ENCODE results near the gene MAPK8IP1.

MAPK8IP1 gene

GRCh38 chr11:45864041-45864440 is 21.4 kb upstream of the MAPK8IP1 start:
- no peak for TF ChIP-seq CTCF (IDR thresholded peaks at IDR 0.05)

DNA sequence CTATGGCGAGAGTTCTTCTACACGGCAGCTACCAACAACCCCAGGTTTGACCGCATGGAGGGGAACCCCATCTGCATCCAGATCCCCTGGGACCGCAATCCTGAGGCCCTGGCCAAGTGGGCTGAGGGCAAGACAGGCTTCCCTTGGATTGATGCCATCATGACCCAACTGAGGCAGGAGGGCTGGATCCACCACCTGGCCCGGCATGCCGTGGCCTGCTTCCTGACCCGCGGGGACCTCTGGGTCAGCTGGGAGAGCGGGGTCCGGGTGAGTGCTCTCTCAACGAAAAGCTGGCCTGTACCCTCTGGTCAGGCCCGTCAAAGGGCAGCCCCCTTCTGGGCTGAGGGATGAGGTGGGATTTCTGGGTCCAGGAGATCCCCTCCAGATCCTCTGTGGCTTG is 15.9 kb upstream of the MAPK8IP1 start:
- no peak for TF ChIP-seq CTCF (IDR thresholded peaks at IDR 0.05)

GRCh38 chr11:45870706-45871105 is 14.7 kb upstream of the MAPK8IP1 start:
- TF ChIP-seq CTCF (IDR thresholded peaks at IDR 0.05), result no peak

DNA sequence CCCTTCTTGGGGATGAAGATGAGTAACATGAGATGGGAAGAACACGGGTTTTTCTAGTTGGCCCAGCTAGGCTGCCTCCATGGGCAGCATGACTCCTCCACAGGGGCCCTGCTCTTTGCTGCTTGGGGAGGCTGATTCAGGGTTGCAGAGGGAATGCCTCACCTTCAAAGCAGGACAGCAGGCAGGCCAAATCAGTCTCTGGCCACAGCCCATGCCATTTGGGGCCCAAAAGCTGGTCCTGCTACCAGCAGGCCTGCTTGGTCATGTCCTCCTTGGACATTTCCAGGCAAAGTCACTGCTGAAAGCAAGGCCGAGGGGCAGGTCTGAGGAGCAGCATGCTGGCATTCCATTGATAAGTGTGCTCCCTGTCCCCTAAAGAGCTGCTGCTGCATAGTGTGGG is 13.8 kb upstream of the MAPK8IP1 start:
- no peak for TF ChIP-seq CTCF (IDR thresholded peaks at IDR 0.05)

DNA sequence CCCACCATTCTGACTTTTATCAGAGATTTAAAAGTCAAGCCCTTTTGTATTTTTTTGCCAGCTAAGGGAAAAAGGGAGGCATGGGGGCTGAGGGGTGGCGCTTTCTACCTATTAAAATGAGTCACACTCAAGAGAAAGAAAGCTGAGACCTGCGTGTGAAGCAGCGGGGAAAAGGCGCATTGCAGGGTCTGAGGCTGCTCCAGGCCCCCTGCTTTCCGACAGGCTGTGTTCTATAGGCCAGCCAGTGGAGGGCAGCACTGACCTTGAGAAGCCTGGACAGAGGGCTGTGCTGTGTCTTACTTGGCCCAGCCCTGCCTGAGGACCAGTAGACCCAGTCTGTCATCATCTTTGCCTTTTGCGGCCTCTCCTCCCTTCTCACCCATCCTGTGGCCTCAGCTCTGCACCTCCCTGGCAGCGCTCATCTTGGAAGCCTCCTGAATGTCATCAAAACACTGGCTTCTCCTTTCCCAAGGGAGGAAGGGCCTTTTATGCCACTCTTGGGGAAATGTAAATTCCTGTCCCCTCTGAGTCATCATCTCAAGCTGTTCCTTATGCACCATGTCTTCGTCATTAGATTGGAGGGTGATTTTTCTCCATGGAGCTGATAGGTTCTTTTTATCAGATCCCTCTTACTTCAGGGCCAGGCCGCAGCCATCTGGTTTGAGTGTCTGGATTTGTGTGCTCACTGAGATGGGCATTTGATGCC is 12.6 kb upstream of the MAPK8IP1 start:
- peak; percentile 69 for TF ChIP-seq CTCF (IDR thresholded peaks at IDR 0.05)

DNA sequence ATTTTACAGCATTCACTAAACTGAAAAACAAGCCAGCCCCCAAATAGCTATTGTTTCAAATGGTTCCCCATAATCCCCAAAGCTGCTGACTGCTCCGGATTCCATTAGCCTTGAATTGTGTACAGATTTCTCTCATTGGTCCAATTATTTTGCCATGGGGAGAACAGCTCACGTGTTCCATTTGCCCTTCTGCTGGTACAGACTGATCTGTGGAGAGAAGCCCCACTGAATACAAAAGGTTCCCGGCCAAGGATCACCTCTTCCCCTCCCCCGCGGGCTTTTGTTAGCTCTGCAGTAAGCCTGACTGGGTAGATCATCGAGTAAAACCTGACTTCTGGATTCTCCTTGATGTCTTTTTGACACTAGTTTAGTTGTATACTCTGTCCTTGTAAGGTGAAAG is 9.1 kb upstream of the MAPK8IP1 start:
- no peak for TF ChIP-seq CTCF (IDR thresholded peaks at IDR 0.05)

GRCh38 chr11:45877221-45877620 is 8.2 kb upstream of the MAPK8IP1 start:
- TF ChIP-seq CTCF (IDR thresholded peaks at IDR 0.05), result no peak

GRCh38 chr11:45877845-45878244 is 7.6 kb upstream of the MAPK8IP1 start:
- no peak for TF ChIP-seq CTCF (IDR thresholded peaks at IDR 0.05)

Data from LNCAP (cell line).